ENCODE results near the gene ABTB1.
"Not testable (repeated sequence)": the region's sequence is repeated elsewhere in the genome, so short reads cannot be mapped to it uniquely, and the experiment has no call there.

ABTB1 gene

DNA sequence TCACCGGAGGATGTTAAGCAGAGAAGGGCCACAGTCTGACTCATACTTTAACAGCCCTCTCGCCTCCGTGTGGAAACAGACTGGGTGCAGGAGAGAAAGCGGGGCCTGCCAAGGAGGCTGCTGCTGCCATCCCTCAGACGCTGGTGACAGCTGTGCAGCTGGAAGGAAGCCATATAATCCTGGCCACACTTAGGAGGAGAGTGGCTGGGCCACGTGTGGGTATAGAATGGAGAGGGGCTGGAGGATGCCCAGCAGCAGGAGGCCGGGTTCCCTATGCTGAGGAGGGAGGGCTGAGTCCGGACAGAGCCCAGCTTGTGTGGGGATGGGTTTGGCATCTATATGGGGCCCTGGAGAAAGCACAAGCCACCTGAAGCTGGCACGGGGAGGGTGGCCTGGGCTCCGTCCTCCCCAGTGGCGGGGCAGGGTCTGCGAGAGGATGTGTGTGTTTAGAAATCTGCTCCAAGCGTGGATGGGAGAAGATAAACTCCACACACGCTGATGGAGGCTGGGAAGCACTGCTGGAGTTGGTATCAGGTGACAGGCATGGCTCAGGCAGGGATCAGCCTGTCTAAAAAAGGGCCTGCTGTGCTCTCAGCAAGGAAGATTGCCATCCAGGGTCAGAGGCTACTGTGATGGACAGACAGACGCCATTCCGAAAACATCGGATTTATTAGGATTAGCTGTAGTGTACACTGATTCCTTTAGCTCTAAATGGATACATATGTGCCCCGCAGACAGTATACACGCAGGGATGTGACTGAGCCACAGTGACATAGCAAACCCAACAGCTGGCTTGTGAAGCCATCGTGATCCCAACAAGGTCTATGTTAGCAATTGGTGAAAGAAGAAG, 15.9 kb downstream of the ABTB1 start:
- DNase-seq, result no peak

DNA sequence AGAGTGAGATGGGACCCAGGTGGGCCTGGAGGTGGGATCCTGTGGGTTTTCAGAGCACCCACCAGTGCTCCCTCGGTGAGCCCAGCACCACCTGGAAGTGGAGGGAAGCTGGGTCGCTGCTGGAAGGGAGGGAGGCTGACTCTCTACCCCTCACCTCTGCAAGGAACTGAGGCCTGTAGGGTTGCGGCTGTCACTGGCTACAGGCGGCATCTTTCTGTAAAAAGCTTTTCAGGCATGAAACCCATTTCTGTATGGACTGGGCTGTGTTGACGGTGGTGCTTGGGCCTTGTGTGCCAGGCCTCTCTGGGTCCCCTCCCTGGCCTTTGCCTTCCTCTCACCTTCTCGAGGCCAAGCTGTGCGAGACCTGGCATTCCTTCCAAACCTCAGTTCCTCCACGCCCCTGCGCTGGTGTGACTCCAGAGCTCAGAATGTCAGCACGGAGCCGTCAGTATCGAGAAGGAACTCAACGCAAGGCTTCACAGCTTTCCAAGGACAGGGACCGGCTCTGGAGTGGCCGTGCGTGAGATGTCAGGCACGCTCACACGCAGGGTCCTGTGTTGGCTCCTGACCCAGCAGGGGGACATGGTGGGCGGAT, 16.6 kb downstream of the ABTB1 start:
- DNase-seq, result no peak

DNA sequence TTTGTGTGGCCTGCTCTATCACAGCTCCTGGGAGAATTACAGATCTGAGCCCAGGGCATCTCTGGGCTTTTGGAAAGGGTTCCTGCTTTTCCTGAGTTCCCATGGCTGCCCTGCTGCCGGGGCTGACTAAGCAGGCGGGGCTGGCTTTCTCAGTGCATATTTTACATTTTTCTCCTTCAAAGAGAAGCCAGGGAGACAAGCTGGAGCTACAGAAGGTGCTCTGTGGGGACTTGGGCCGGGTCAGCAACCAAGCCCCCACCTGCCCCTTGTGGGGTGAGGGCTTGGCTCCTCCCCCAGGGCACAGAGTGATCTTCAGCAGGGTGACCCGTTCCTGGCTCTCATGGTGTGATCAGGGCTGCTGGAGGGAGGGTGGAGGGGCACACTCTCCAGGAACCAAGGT, 17.4 kb downstream of the ABTB1 start:
- no peak for DNase-seq

DNA sequence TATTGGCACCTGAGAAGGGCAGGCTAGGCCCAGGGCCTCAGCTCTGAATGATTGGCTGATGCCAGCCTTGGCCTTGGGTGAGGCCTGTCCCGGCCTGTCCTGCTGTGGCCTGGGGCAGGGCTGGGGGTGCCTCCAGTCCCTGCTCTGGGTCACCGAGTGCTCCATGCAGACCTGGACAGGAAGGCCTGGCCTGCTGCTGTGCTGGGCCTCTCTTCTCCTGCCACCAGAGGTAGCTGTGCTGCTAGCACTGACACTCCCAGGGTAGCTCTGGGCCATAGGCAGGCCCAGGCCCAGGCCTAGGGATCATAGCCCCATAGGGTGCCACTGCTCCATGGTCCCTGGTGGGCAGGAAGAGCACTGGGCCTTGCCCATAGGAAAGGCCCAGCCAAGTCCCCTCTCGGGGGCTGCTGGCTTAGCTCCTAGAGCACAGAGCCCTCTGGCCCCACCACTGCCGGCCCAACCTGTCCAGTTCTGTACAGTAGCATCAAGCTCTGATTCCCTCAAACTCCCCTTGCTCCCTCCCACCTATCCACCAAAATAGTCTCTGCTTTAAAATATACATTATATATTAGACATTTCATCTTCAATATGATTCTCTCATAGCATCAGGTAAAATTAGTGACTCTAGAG, 18.2 kb downstream of the ABTB1 start:
- peak; percentile 75 for DNase-seq

DNA sequence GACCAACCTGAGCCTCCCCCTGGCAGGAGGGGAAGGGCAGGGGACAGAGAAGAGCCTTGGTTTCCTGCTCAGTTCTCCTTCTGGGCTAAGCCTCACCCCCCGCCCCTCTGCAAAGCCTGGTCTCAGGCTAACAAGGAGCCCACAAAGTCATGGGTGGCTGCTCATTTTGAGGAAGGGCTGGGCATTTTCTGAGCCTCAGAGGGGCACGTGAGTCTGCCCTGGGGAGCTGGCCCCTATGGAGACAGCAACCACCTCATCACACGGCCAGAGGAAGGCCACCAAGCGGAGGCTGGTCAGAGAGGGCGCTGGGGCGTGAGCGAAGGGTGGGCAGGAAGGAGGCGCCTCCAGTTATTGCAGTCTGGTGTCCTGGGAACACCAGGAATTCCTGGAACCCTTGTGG, 18.7 kb downstream of the ABTB1 start:
- no peak for DNase-seq

DNA sequence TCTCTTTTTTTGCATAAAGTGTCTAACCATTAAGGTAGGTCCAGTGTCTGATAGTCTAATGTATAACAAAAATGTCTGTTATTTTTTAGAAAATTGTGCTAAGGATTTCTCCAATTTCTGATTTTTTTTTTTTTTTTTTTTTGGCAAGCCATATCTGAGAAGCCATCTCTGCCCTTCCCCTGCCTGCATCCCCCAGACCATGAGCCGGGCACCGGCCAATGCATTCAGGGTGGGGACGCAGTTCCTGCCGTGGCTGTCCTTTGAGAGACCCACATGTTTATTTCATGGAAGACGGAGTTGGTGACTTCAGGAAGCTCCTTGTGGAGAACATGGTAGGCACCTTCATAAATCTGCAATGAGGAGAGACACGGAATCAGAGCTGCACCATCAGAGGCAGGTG, 19.2 kb downstream of the ABTB1 start:
- DNase-seq, result no peak

DNA sequence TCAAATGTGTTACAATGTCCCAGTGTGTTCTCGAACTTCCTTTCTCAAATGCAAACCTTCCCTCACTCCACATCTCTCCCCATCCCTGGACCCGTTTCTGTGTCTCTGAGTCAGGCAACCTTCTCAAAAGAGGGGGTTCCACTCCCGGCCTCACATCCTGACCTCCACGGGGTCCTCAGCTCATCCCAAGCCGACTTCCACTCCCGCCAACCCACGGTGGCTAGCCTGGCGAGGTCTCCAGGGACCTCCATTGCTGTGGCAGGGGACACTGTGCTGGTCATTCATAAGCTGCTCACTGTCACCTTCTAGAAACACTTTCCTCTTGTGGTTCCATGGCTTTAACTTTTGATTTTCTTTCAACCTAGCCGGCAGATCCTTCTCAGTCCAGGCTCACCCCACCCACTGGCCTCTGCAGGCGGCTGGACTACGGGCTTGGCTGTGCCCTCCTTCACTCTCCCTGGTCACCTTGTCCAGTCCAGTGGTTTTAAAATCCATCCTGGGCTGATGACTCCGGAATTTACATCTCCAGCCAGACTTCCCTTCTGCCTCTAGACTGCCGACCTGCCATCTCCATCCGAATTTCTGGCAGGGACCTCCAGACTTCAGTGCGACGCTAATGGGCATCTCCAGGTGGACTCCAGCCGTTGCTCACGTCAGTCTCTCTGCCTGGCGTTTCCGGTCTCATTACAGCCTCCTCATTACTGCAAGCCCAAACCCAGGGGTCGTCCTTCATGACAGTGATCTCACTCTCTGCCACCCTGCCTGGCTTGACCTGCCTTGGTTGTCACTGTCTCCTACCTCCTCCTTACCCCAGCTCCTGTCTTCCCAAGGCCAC, 20.0 kb downstream of the ABTB1 start:
- no peak for DNase-seq

DNA sequence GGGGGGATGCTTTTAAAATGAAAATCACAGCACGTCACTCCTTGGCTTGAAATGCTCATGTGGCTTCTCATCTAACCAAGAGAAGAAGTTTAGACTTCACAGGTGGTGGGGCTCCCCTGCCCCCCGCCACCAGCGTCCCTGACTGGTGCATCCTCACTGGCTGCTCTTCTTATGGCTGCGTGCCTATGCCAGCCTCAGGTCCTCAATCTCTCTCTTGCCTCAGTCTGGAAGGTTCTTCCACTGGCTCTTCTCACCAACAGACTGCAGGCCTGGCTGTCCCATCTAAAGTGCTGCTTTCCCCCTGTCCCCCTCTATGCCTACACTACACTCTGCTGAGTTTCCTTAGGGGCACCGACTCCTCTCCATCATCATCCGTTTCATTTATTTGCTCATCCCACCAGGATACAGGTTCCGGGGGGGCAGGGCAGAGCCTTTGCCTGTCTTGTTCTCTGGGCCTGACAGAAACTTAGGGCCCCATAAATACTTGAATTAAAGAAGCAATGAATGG, 20.6 kb downstream of the ABTB1 start:
- no peak for DNase-seq

DNA sequence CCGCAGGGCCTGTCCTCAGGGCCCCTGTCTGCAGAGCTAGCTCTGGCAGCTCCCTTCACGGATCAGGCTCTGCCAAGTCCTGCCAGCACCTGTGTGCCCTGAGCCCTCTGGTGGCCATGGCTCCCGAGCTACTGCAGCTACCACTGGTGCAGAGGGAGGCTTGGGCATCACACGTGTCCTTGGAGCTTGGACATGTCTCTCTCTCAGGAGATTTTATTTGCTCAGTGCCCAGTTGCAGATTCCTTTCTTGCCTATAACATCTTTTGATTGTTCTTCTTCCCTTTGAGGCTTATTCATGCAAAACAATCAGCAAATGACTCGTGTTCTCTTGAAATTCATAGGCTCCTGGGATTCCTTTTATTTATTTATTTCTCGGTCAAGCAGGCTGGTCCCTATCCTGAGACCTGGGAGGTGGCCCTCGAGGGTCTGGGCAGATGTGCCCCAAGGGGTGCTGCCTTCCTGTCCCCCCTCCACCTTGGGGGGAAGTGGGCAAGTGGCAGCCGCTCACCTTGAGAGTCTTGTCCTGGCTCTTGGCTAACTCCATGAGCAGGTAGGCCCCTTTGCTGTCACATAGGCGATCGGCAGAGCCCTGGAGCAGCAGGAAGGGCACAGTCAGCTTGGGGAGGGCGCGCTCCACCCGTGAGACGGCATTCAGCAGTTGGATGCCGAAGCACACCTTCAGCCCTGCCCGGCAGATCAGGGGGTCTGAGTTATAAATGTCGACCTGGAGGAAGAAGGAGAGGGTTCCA, 21.9 kb downstream of the ABTB1 start:
- DNase-seq, result peak; percentile 69

DNA sequence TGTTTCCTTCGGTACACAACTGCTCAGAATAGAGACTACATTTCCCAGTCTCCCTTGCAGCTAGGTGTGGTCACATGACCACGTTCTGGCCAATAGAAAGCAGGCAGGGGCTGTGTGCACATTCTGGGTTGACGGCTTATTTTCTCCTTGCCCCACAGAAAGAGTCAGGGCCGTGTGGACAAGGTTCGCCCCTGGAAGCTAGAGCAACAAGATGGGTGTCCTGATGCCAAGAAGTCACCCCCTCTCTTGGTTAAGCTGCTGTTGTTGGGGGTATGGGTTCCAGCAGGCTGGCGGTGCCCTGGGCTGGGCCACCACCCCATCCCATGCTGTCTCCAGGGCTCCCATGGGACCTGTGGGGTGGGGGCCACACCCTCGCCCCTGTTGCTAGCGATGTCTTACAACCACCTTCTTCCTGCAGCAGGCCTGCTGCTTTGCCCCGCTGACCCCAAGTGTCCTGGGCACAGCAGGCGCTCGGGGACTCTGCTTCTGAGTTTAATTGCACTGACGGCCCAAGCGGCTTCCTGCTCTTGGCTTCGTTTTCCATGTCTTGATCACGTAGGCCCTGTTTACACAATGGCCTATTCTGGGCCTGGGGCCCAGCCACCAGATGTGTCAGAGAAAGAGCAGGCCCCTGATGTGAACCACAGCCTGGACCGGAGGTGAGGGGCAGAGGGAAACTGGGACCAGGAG, 24.9 kb downstream of the ABTB1 start:
- DNase-seq, result peak; percentile 89

DNA sequence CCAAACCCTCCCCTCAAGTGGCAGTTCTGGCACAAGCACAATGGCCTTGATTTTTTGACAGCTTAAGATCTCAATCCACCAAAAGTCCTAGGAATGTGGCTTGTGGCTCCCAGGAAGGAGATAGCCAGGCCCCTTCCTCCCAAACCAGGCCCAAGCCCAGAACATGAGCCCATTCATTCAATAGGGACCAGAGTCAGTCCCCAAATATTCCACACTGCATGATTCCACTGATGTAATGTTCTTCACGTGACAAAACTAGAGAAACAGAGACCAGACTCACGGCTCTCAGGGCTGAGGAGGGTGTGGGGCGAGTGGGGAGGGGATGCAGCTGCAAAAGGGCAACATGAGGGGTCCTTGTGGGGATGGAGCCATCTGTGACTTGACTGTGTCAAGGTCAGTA, 25.5 kb downstream of the ABTB1 start:
- DNase-seq, result no peak

DNA sequence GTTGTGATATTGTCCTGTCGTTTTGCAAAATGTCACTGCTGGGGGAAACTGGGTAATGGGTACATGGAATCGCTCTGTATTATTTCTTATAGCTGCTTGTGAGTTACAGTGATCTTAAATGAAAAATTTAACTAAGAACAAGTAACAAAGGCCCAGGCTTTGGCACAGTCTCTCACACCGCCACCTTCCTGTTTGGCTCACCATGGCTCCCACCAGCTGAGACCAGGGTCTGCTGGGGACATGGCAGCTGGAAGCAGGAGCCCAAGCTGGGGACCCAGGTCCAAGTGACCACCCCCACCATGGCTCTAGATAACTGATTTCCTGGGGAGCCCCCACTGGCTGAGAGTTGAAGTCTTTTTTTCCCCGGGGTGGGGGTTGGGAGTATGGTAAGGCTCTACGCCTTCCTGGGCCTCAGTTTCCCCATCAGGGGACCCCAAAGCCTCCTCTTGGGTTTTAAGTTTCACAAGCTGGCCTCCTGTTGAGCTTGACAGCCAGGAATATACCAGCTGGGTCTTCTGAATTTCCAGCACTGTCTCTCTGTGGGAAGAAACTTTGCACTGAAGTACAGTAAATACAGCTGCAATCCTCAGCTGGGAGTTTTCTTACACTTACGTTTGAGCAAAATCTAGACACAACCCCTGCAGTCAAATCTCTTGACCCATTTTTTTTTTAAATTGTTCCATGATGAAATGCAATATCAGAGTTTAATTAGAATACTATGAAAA, 26.1 kb downstream of the ABTB1 start:
- no peak for DNase-seq

DNA sequence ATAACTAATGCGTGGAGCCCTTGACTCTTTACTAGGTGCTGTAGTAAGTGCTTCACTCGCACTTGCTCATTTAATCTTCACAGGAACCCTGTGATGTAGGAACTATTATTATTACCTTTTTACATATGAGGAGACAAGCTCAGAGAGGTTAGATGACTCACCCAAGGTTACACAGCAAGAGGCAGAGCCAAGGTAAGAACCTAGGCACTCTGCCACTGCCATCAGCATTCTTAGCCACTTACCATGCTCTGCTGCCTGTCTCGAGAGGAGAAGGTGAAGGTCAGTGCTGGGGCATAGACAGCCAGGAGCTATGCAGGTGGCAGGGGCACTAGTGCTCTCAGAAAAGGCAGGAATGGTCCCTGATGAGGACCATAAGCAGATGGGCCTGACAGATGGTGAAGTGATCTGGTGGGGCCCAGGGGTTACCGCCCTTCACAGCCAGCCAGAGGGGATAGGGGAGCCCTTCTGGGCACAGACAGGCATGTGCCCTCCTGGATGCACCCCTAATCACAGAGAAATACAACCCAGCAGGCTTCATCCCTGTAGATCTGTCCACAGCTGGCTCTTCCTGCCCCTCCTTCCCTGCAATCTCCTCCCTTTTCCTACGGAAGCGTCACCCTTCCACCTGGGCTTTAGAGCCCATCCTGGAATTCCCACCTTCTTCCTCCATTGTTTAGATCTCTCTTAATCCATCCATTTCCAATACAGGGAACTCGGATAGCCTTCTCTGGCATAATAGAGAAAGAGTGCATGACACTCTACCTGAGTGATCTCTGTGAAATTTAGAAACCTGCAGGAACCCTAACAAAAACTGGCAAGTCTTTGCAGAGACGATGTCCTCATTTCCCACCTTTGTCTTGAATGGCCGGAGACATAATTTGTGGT, 26.9 kb downstream of the ABTB1 start:
- DNase-seq, result no peak

DNA sequence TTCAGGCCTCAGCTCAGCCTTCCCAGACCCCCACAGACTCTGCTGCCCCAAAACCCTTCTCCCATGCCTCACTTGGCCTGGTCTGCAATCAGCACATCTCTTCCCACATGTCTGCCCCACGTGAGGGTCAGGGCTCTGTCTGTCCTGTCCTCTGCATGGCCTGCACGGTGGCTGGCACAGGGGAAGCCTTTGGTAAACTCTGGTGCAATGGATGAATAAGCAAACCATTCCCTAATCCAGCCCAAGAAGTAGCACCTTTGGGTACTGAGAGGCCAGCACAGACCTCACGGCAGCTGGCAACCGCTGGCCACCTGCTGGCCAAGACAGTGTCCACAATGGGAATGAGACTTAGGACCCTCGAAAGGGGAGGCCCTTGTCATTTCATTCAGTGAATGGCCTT, 27.7 kb downstream of the ABTB1 start:
- DNase-seq, result no peak

DNA sequence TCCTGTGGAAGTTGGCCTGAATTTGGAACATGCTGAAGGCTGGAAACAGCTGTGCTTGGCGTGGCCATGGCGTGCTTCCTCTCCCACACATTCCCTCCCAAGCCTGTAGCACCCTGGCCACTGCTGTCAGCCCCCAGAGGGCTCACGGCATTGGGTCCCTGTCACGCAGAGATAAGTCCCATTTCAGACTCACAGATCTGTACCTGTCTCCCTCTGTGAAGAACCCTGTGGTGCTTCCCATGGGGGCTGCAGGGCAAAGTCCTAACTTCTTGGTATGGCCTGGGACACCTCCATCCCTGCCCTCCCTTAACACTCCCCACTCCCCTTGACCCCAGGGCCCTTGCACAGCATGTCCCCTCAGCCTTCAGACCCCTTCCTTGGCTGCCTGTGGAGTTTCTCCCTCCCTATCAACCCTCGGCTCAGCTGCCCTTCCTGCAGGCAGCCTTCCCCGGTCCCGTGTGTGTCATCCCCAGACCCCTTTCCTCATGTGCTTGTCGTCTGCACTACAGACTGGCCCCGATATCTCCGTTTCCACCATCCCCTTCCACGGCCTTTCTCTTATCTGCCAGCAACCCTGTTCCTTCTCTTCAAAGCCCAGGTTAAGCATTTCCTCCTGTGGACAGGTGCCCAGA, 28.6 kb downstream of the ABTB1 start:
- peak; percentile 63 for DNase-seq

DNA sequence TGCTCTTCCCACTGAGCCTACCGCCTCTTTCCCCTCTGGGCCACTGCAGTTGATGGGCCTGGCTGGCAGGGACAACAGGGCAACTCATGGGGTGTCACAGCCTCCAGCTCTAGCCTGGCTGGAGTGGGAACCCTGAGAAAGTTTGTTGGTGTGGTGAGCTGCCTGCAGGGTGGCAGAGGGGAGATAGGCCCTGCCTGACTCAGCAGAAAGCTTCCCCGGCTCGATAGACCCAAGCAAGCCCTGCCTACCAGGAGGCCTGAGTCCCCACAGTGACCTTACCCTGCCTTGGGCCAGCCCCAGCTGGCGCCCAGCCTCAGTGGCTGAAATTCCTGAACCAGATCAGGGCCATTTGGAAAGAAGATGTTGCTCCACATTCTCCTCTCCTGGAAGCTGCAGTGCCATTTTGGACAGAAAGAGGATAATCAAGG, 29.4 kb downstream of the ABTB1 start:
- peak; percentile 95 for DNase-seq

DNA sequence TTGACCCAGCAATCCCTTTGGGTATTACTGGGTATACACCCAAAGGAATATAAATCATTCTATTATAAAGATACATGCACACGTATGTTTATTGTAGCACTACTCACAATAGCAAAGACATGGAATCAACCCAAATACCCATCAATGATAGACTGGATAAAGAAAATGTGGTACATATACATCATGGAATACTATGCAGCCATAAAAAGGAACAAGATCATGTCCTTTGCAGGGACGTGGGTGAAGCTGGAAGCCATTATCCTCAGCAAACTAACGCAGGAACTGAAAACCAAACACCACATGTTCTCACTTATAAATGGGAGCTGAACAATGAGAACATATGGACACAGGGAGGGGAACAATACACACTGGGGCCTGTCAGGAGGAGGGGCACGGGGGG, 32.1 kb downstream of the ABTB1 start:
- not testable (repeated sequence) for DNase-seq

DNA sequence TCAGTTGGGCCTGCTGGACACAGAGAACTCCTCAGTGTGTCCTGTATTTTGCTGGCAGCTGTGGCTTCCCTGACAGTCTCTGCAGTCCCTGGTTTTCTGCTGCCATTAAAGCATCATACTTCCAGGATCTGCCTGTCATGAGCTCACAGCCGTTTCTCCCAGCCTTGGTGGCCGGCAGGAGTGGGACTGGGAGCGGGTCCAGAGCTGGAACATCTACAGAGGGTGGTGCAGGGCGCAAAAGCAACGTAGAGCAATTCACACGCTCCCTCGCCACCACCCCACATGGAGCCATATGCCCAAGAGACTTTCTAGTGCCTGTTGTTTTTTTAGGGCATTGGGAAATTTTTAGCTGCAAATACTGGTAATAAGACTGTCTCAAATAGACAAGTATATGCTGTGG, 33.6 kb downstream of the ABTB1 start:
- DNase-seq, result no peak

DNA sequence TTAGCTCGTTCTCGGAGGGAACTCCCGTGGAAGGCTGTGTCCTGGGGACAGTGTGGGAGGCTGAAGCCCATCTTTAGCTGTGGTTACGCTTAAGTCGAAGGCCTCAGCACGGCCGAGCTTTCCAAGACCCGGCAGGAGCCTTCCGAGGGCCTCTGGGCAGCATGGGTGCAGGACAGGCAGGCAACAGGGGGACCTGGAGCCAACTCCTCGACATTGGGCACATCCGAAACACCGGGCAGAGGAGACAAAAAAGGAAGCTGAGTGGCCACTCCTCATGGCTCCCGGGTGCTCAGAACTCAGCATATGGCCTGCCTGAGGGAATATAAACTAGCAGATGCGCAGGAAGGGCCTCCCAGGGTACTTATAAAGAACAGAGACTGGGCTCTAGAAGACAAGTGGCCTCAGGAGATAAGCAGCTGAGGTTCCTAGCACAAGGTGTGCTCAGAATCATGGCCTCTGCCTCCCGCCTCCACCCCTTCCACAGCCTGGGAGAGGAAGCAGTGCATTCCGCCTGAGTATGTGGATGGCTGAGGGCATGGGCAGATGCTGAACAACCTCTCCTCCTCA, 34.1 kb downstream of the ABTB1 start:
- peak; percentile 65 for DNase-seq
